Heart left ventricle (tissue), 16 donors: ENCODE results near the gene IL1F10. TPM values are rescaled to one million over a fixed set of nuclear protein-coding genes. Genes with fewer than 3 reads are reported as not detected.

ENCODE experiments used
- ATAC-seq, 4 donors: fragments of 200-7000 bp; cut with Tn5 transposase; one replicate each; pipeline ENCODE4 v1.9.1; 2020 to 2022; ENCODE audit warnings: moderate library complexity in 4 of 4, mild to moderate bottlenecking in 3 of 4, moderate number of reproducible peaks in 1 of 4
- DNase-seq, 5 donors: peaks; one replicate each; pipeline ENCODE4 v3.0.0-alpha.2; 2020
- H3K27ac ChIP-seq, 12 donors: fragments of 200-600 bp; sonication (generic) in 4 of 12; one replicate each; pipeline versions ENCODE4 v1.5.0 to v1.8.0; 2016 to 2022; ENCODE audit warnings: mild to moderate bottlenecking in 2 of 12
- H3K27me3 ChIP-seq, 9 donors: fragments of 200-600 bp; sonication (generic) in 2 of 9; one replicate each; pipeline versions ENCODE4 v1.5.1 to v1.8.0; 2016 to 2022; ENCODE audit warnings: mild to moderate bottlenecking in 3 of 9
- H3K36me3 ChIP-seq, 9 donors: fragments of 200-600 bp; sonication (generic) in 2 of 9; one replicate each; pipeline versions ENCODE4 v1.5.0 to v1.8.0; 2018 to 2022; ENCODE audit warnings: mild to moderate bottlenecking in 2 of 9
- H3K4me1 ChIP-seq, 12 donors: fragments of 200-600 bp; sonication (generic) in 4 of 12; one replicate each; pipeline versions ENCODE4 v1.5.0 to v1.8.0; 2016 to 2022; ENCODE audit warnings: mild to moderate bottlenecking in 3 of 12
- H3K4me3 ChIP-seq, 12 donors: fragments of 200-600 bp; sonication (generic) in 4 of 12; one replicate each; pipeline versions ENCODE4 v1.5.0 to v1.8.0; 2017 to 2022; ENCODE audit warnings: mild to moderate bottlenecking in 9 of 12, moderate library complexity in 4 of 12
- H3K9me3 ChIP-seq, 12 donors: fragments of 200-600 bp; sonication (generic) in 4 of 12; one replicate each; pipeline versions ENCODE4 v1.5.0 to v1.8.0; 2016 to 2022; ENCODE audit warnings: mild to moderate bottlenecking in 1 of 12
- CTCF ChIP-seq, 12 donors: fragments of 200-600 bp; sonication (generic) in 4 of 12; IDR thresholded peaks; one replicate each; pipeline versions ENCODE4 v1.5.0 to v1.8.0; 2018 to 2022; ENCODE audit warnings: antibody characterized with exemption in 12 of 12, mild to moderate bottlenecking in 5 of 12
- POLR2A ChIP-seq, 2 donors: fragments of 450-650 bp; IDR thresholded peaks; one replicate each; pipeline ENCODE4 v1.6.1; 2017; ENCODE audit warnings: antibody characterized with exemption in 2 of 2, mild to moderate bottlenecking in 2 of 2, moderate library complexity in 2 of 2
- WGBS, 4 donors: extraction: QIAGEN DNeasy Blood & Tissue Kit in 2 of 4; methylation state at CpG; one replicate each; pipeline versions ENCODE4 v1.1.5 to v1.1.7; 2013 to 2018; 5-methylcytosine and 5-hydroxymethylcytosine counted together
- intact Hi-C, 10 donors: fragments of 100-400 bp; cut with DNase I; formaldehyde crosslinking; loops; one replicate each; pipeline versions ENCODE4 v1.11.1 to v1.14.2; 2022
- polyA plus RNA-seq, 2 donors: library from polyadenylated mRNA; stranded (reverse); fragments of 200-250 nt; gene quantifications; one replicate each; pipeline ENCODE4 v1.2.3, GENCODE V29; 2013
- total RNA-seq, 9 donors: library from RNA; depleted of rRNA in 2 of 9; stranded (reverse); fragments of >200 nt in 2 of 9; fragmentation: NEBNext Ultra II Directional in 3 of 9; extraction: Animal tissue kit (Norgen Biotek cat#: 25700) in 3 of 9; gene quantifications; one replicate each; pipeline versions ENCODE4 v1.1.0 to v1.2.4, GENCODE V29; 2016 to 2023
- donor health status: ischemic (EF 13 %, LVEDD 7.1; RV severe dilation, severe dysfunction).
- donor health status: healthy with polysubstance abuse.
- donor health status: DM: no; HTN: yes; CAD: no.
- donor health status: DM: no; HTN: no; CAD: no.
- donor health status: ischemic (EF 25% LVEDD 6.9; RV normal size, moderate dysfunction).
- donor health status: ischemic (EF 25% LVEDD 5.7; RV mildly dilated, moderate dysfunction).
- donor health status: healthy.
- donor health status: DM: yes; HTN: yes; CAD: no.
- donor health status: ischemic (EF 35%, LVEDD 5.7; RV mildly dilated, moderate dysfunction).
- donor health status: nonischemic (EF 11% LVEDD 7.7; RV severe dilation, severe dysfunction).
- donor health status: DM: yes; HTN: yes; CAD: no.
- donor health status: PGD.
- donor health status: ischemic (EF 29% LVEDD 5.4; RV normal size, mild dysfunction).
- donor health status: nonischemic (EF 23%, LVEDD 6.1; RV moderate dilation, normal function).

The IL1F10 gene
- total and polyA plus RNA-seq, 11 donors: not detected

GRCh38 chr2:113102133-113102532 is 34.4 kb downstream of the IL1F10 start:
- intact Hi-C loops: no loop called here
- TF ChIP-seq POLR2A (IDR thresholded peaks at IDR 0.05): no peak
- TF ChIP-seq CTCF (IDR thresholded peaks at IDR 0.05): no peak
- 88 to 99% (median 96%) methylated on average over 2 of the region's 2 CpGs for WGBS, 4 donors
- H3K9me3 ChIP-seq: peaks cover 0 to 4% (median 0%) of the 10 kb centered on the region in 12 donors
- H3K36me3 ChIP-seq: no peaks in the 10 kb centered on the region
- H3K27ac ChIP-seq: no peak overlapping the region
- H3K4me1 ChIP-seq: peaks cover 0 to 12% (median 0%) of the 10 kb centered on the region in 12 donors
- H3K27me3 ChIP-seq: peaks cover 0 to 4% (median 0%) of the 10 kb centered on the region in 9 donors
- no peak for DNase-seq
- no peak overlapping the region for H3K4me3 ChIP-seq
- ATAC-seq: no peak

- ATAC-seq: no peak
- Histone ChIP-seq H3K9me3 (peaks cover 0 to 4% (median 0%) of the 10 kb centered on the region in 12 donors), H3K27ac (no peak overlapping the region), H3K4me1 (peaks cover 0 to 2% (median 0%) of the 10 kb centered on the region in 12 donors), H3K4me3 (no peak overlapping the region), H3K36me3 (no peaks in the 10 kb centered on the region), H3K27me3 (peaks cover 0 to 15% (median 0%) of the 10 kb centered on the region in 9 donors)
- DNase-seq: no peak
- TF ChIP-seq POLR2A (IDR thresholded peaks at IDR 0.05) (no peak), CTCF (IDR thresholded peaks at IDR 0.05) (no peak)
- intact Hi-C loops: no loop called here
- WGBS, 4 donors: 83 to 92% (median 87%) methylated on average over 4 of the region's 4 CpGs
Measured at GRCh38 chr2:113103277-113103676, 35.5 kb downstream of the IL1F10 start.

- H3K4me1 ChIP-seq: no peaks in the 10 kb centered on the region
- TF ChIP-seq CTCF (IDR thresholded peaks at IDR 0.05) (no peak), POLR2A (IDR thresholded peaks at IDR 0.05) (no peak)
- WGBS, 4 donors: 68 to 74% (median 69%) methylated on average over 3 of the region's 3 CpGs
- H3K9me3 ChIP-seq: peaks cover 0 to 4% (median 0%) of the 10 kb centered on the region in 12 donors
- peaks cover 0 to 19% (median 4%) of the 10 kb centered on the region in 9 donors for H3K27me3 ChIP-seq
- no peak overlapping the region for H3K27ac ChIP-seq
- intact Hi-C loops: no loop called here
- ATAC-seq: no peak
- no peak for DNase-seq
- no peak overlapping the region for H3K4me3 ChIP-seq
- H3K36me3 ChIP-seq: no peaks in the 10 kb centered on the region
Measured at GRCh38 chr2:113104054-113104611, 36.4 kb downstream of the IL1F10 start.

- Histone ChIP-seq H3K4me1 (no peaks in the 10 kb centered on the region), H3K9me3 (peaks cover 0 to 4% (median 0%) of the 10 kb centered on the region in 12 donors), H3K27me3 (peaks cover 0 to 19% (median 4%) of the 10 kb centered on the region in 9 donors), H3K27ac (no peak overlapping the region), H3K36me3 (no peaks in the 10 kb centered on the region), H3K4me3 (no peak overlapping the region)
- WGBS, 4 donors: 69 to 76% (median 74%) methylated on average over 6 of the region's 6 CpGs
- ATAC-seq (no peak), DNase-seq (no peak)
- TF ChIP-seq CTCF (IDR thresholded peaks at IDR 0.05) (no peak), POLR2A (IDR thresholded peaks at IDR 0.05) (no peak)
- intact Hi-C loops: no loop called here
Measured at GRCh38 chr2:113105047-113105785, 37.4 kb downstream of the IL1F10 start.
